AG04450 (cell line): ENCODE measurements around the gene IVD. TPM values are rescaled to one million over a fixed set of nuclear protein-coding genes. Genes with fewer than 3 reads are reported as not detected.
A peak's percentile ranks its signal among the peaks of the same experiment; 100 is the strongest.

Experiments used
- CTCF ChIA-PET: fragments of 300-600, 350-600 bp; formaldehyde crosslinking; extraction: SDS; loops from one replicate; lab custom pipeline; 2022; ENCODE audit warnings: antibody characterized with exemption, inconsistent platforms; lab: Charles Lee
- POLR2A ChIA-PET: fragments of 350-600 bp; formaldehyde crosslinking; extraction: SDS; loops from one replicate; lab custom pipeline; 2021; ENCODE audit warnings: antibody characterized with exemption, inconsistent platforms; lab: Yijun Ruan, JAX
- DNase-seq: peaks from one replicate; pipeline ENCODE4 v3.0.0-alpha.2; 2011; ENCODE audit warnings: low read depth, low spot score
- H3K27ac ChIP-seq: one replicate; pipeline ENCODE4 v1.5.1; 2012; ENCODE audit warnings: low read depth, low read length, control low read depth
- H3K27me3 ChIP-seq: one replicate; pipeline ENCODE4 v1.6.0; 2012; ENCODE audit warnings: low read length; ENCODE audit not compliant: control insufficient read depth, insufficient read depth
- H3K4me3 ChIP-seq: 2 replicates; pipeline ENCODE4 v1.5.1; 2011; ENCODE audit warnings: mild to moderate bottlenecking, low read depth, low read length, control low read depth
- H3K9me3 ChIP-seq: 2 replicates; pipeline ENCODE4 v1.5.1; 2012; ENCODE audit warnings: low read length; ENCODE audit not compliant: control insufficient read depth, insufficient read depth
- CTCF ChIP-seq: IDR thresholded peaks from 2 replicates; pipeline ENCODE4 v1.5.1; 2011; ENCODE audit warnings: low read depth, low read length, control low read depth, inconsistent platforms
- polyA plus RNA-seq: library from polyadenylated mRNA; depleted of rRNA; stranded (reverse); fragments of >200 nt; gene quantifications from 2 replicates; pipeline ENCODE4 v1.2.3, GENCODE V29; 2011

IVD gene
- polyA plus RNA-seq, 1 experiment, result 49.3 TPM

GRCh38 chr15:40438712-40439111 is 33.1 kb downstream of the IVD start:
- CTCF ChIA-PET, result no interaction called here
- H3K9me3 ChIP-seq, result no peaks in the 10 kb centered on the region; the same call in 1 of the 2 replicates
- H3K27me3 ChIP-seq, result peaks cover 58% of the 10 kb centered on the region
- POLR2A ChIA-PET, result no interaction called here
- DNase-seq, result no peak
- TF ChIP-seq CTCF, result no peak
- no peak overlapping the region for H3K4me3 ChIP-seq
- no peak overlapping the region for H3K27ac ChIP-seq

- Histone ChIP-seq H3K4me3 (peak overlapping the region; percentile 62), H3K27ac (no peak overlapping the region), H3K27me3 (peaks cover 50% of the 10 kb centered on the region), H3K9me3 (no peaks in the 10 kb centered on the region; the same call in 1 of the 2 replicates)
- TF ChIP-seq CTCF, result no peak
- ChIA-PET CTCF (interaction anchor here (0.8 to 1.4 kb wide), 4 partner anchors 71 to 675 kb away, joined by 3 to 5 read pairs (median 4); no protein-coding TSS in a partner anchor), POLR2A (interaction anchor here (1.7 to 1.8 kb wide), 2 partner anchors 30 to 34 kb away, joined by 4 to 8 read pairs; partner anchors contain the start of gene IVD)
- DNase-seq, result no peak
These were observed 33.9 kb downstream of the IVD start for GRCh38 chr15:40439461-40439959.

- no peak for DNase-seq
- ChIA-PET CTCF (interaction anchor here (0.8 to 1.4 kb wide), 4 partner anchors 71 to 674 kb away, joined by 3 to 5 read pairs (median 4); no protein-coding TSS in a partner anchor), POLR2A (interaction anchor here (0.5 to 1.8 kb wide), 3 partner anchors 18 to 34 kb away, joined by 4 to 8 read pairs (median 4); partner anchors contain the start of gene IVD)
- Histone ChIP-seq H3K27ac (no peak overlapping the region), H3K4me3 (peak overlapping the region; percentile 62), H3K9me3 (no peaks in the 10 kb centered on the region; the same call in 1 of the 2 replicates), H3K27me3 (peaks cover 44% of the 10 kb centered on the region)
- TF ChIP-seq CTCF, result no peak
These were observed 34.6 kb downstream of the IVD start for GRCh38 chr15:40439960-40440742.

GRCh38 chr15:40440743-40441564 is 35.4 kb downstream of the IVD start, which contains the start of gene BAHD1:
BAHD1 (plus strand) TSS chr15:40440953; CDS start chr15:40458465, 17,512 bp downstream.
- CTCF ChIA-PET, result interaction anchor here (0.5 kb wide), 1 partner anchor 239 kb away, joined by 3 read pairs; no protein-coding TSS in a partner anchor
- Histone ChIP-seq H3K4me3 (peak within 1 kb of the TSS; percentile 67), H3K9me3 (no peaks in the 10 kb centered on the region; the same call in 1 of the 2 replicates), H3K27ac (no peak within 1 kb of the TSS), H3K27me3 (peaks cover 36% of the 10 kb centered on the region)
- TF ChIP-seq CTCF, result 0 out of 2 replicates have a peak, but pooled peaks have one; percentile 3
- POLR2A ChIA-PET, result interaction anchor here (0.6 to 1.8 kb wide), 3 partner anchors 12 to 35 kb away, joined by 3 to 8 read pairs (median 4); partner anchors contain the start of gene IVD
- peak; percentile 79 for DNase-seq
